ENCODE measurements around the gene SNRPN.
A peak's percentile ranks its signal among the peaks of the same experiment; 100 is the strongest.

The SNRPN gene

DNA sequence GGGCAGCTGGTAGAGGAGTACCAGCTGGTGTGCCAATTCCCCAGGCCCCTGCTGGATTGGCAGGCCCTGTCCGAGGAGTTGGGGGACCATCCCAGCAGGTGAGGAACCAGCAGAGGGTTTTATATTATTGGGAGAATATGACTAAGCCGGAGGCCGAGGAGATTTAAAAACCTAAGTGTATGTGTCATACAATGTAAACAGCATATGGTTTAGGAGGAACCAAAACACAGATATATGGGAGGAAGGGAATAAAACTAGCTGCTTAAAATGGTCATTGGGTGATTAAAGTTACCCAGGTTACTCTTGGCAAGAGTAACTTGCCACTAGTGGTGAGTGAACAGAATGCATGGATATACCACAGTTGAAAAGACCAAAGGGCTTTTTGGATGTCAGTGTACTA is 22.1 kb downstream of the SNRPN start:
- H3K4me3 ChIP-seq (ENCODE audit: low read length): no peak overlapping the region
- TF ChIP-seq CTCF (conservative IDR thresholded peaks at IDR 0.05; ENCODE audit: low read depth, low read length): no peak
- DNase-seq (ENCODE audit: low read depth): no peak

DNA sequence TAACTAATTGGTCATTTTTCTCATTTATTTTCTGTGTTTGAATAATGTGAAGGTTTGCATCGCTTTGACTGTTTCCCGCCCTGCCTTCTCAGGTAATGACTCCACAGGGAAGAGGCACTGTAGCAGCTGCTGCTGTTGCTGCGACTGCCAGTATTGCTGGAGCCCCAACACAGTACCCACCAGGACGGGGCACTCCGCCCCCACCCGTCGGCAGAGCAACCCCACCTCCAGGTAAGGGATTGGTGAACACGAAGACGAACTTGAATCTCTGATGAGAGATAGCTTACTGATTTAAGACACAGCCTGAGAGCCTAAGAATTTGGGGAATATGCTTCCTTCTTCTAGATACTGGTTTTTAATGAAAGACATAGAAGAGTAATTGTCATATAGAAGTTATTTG is 22.9 kb downstream of the SNRPN start:
- no peak overlapping the region for H3K4me3 ChIP-seq (ENCODE audit: low read length)
- no peak for DNase-seq (ENCODE audit: low read depth)
- no peak for TF ChIP-seq CTCF (conservative IDR thresholded peaks at IDR 0.05; ENCODE audit: low read depth, low read length)

- H3K4me3 ChIP-seq (ENCODE audit: low read length): no peak overlapping the region
- no peak for TF ChIP-seq CTCF (conservative IDR thresholded peaks at IDR 0.05; ENCODE audit: low read depth, low read length)
- no peak for DNase-seq (ENCODE audit: low read depth)
Measured at GRCh38 chr15:24985224-24985623, 30.4 kb downstream of the SNRPN start.

GRCh38 chr15:24986653-24987052 is 31.9 kb downstream of the SNRPN start:
- no peak for TF ChIP-seq CTCF (conservative IDR thresholded peaks at IDR 0.05; ENCODE audit: low read depth, low read length)
- no peak overlapping the region for H3K4me3 ChIP-seq (ENCODE audit: low read length)
- no peak for DNase-seq (ENCODE audit: low read depth)

DNA sequence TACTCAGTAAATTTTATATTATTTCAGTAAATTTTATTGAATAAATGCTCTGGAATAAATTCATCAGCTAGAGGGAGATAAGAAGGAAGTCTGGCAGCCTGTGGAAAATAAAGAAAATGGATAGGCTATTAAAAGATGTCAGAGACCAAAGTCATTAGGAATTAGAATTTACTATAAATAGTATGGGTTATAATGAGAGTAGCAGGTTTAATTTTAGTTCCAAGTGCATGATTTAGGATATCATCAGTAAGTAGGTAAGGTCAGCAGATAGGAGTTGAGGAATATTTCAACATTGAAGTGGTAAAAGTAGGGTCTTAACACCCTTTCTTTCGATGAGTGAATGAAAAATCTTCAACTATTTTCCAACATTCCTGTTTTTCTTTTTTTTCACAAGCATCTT is 64.6 kb downstream of the SNRPN start:
- no peak for DNase-seq (ENCODE audit: low read depth)
- no peak overlapping the region for H3K4me3 ChIP-seq (ENCODE audit: low read length)
- no peak for TF ChIP-seq CTCF (conservative IDR thresholded peaks at IDR 0.05; ENCODE audit: low read depth, low read length)

GRCh38 chr15:25022233-25022632 is 67.4 kb downstream of the SNRPN start:
- H3K4me3 ChIP-seq (ENCODE audit: low read length): no peak overlapping the region
- no peak for TF ChIP-seq CTCF (conservative IDR thresholded peaks at IDR 0.05; ENCODE audit: low read depth, low read length)
- DNase-seq (ENCODE audit: low read depth): peak; percentile 15
